Body of pancreas (tissue), 4 donors: ENCODE measurements around the gene DNA2.

Experiments used
- CTCF ChIP-seq, 7 experiments: fragments of 450-650 bp in 4 of 7; fragments of 200-600 bp in 3 of 7; sonication (generic) in 3 of 7; IDR thresholded peaks; one replicate each; pipeline ENCODE4 v1.5.1; 2016 to 2019; ENCODE audit warnings: antibody characterized with exemption in 7 of 7
- POLR2A ChIP-seq, 3 donors: fragments of 450-650 bp; IDR thresholded peaks; one replicate each; pipeline ENCODE4 v1.6.1; 2016; ENCODE audit warnings: antibody characterized with exemption in 3 of 3, mild to moderate bottlenecking in 2 of 3

GRCh38 chr10:68516766-68517165 is 45.0 kb upstream of the DNA2 start:
- TF ChIP-seq CTCF (IDR thresholded peaks at IDR 0.05) (no peak), POLR2A (IDR thresholded peaks at IDR 0.05) (no peak)
